ENCODE results near the gene SUN3. TPM values are rescaled to one million over a fixed set of nuclear protein-coding genes. Genes with fewer than 3 reads are reported as not detected.

SUN3 gene
- total and polyA plus RNA-seq, 2 of the 13 experiments (the other 11 are each of a cell fraction or from before 2014, with no cell fraction given) = not detected

DNA sequence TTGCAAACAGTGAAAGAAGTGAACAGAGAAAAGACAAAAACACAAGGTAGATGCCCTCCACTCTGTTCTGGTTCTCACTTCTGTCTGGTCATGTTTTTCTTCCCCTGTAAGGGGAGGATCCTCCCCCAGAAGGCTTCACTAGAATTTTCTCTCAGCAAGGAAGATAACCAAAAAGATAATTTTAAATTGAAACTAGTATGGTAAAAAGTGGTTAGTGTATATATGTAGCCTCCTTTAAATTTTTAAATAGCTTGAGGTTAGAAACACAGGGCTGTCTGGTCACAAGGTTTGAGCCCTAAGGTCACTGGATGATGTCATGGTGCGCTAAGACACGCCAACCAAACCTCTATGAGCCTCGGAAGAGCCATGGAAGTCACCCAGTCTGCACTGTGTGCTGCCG lies 75.1 kb downstream of the SUN3 start:
- Histone ChIP-seq H3K4me1 (ENCODE audit: insufficient read depth, low read length) (peaks cover 31% of the 10 kb centered on the region), H2AFZ (ENCODE audit: low read length) (no peak overlapping the region), H3K27me3 (ENCODE audit: control insufficient read depth in 1 of 2, insufficient read depth in 2 of 2, low read length in 2 of 2) (no peaks in the 10 kb centered on the region), H3K27ac (ENCODE audit: extremely low read length, insufficient read depth, low read length) (no peak overlapping the region), H3K9me3 (ENCODE audit: low read length) (no peaks in the 10 kb centered on the region), H3K79me2 (ENCODE audit: insufficient read depth, low read length) (no peaks in the 10 kb centered on the region), H3K36me3 (replicated peaks in 1 of 2; ENCODE audit: control insufficient read depth in 1 of 2, insufficient read depth in 2 of 2, low read length in 2 of 2) (no peaks in the 10 kb centered on the region; a peak in 1 of 5 replicates), H3K4me3 (replicated peaks in 1 of 3; ENCODE audit: insufficient read depth in 1 of 3, low read depth in 2 of 3, low read length in 3 of 3) (no peak overlapping the region), H4K20me1 (ENCODE audit: insufficient read depth, low read length) (no peaks in the 10 kb centered on the region), H3K9ac (ENCODE audit: insufficient read depth, low read depth, low read length) (no peak overlapping the region), H3K4me2 (ENCODE audit: low read depth, low read length) (no peak overlapping the region)
- TF ChIP-seq KLF15 (CRISPR knock-in tag; IDR thresholded peaks at IDR 0.05; ENCODE audit: borderline replicate concordance) (no peak), DR1 (CRISPR knock-in tag; IDR thresholded peaks at IDR 0.05) (no peak), SAP130 (CRISPR knock-in tag; IDR thresholded peaks at IDR 0.05; ENCODE audit: low read depth) (no peak), PTBP1 (IDR thresholded peaks at IDR 0.05; ENCODE audit: low read depth, low read length, poor library complexity, severe bottlenecking) (no peak)
- 98% methylated on average over 4 of the region's 4 CpGs for WGBS (ENCODE audit: low lambda C conversion rate)
- DNase-seq (ENCODE audit: low spot score) (no peak), ATAC-seq (no peak), FAIRE-seq (no peak)
- no TSS peak for BruUV-seq (replicated peaks)
- ChIA-PET CTCF (ENCODE audit: low intra/inter-chr PET ratio, low total read pairs) (no interaction called here), POLR2A (no interaction called here)
- intact Hi-C loops (cut with micrococcal nuclease; ENCODE audit: unreplicated experiment) = no loop called here
- in situ Hi-C loops (cut with HindIII; ENCODE audit: extremely low pct_ligation_motif_present, low pct_unique_long_range_greater_than_20kb) = no loop called here

DNA sequence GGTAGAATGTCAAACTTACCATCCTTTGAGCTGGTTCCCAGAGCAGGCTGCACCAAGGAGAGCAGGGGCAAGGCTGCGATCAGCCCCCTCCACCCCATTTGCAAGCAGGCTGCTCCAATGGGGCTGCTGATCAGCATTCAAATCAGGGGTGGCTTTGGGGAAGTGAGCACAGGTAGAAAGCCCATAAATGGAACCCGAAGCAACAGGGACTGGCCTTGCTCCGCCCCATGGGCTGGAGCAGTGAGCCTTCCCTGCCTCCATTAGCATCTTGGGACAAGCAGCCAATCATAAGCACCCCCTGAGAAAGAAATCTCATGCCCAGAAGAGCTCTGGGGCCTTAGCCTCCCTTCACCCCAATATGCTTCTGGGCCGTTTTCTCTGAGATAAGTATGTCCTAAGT lies 76.7 kb downstream of the SUN3 start:
- Histone ChIP-seq H3K9ac (ENCODE audit: insufficient read depth, low read depth, low read length) (no peak overlapping the region), H2AFZ (ENCODE audit: low read length) (no peak overlapping the region), H3K4me2 (ENCODE audit: low read depth, low read length) (no peak overlapping the region), H3K9me3 (ENCODE audit: low read length) (no peaks in the 10 kb centered on the region), H3K4me3 (replicated peaks in 1 of 3; ENCODE audit: insufficient read depth in 1 of 3, low read depth in 2 of 3, low read length in 3 of 3) (no peak overlapping the region), H3K27ac (ENCODE audit: extremely low read length, insufficient read depth, low read length) (no peak overlapping the region), H3K27me3 (ENCODE audit: control insufficient read depth in 1 of 2, insufficient read depth in 2 of 2, low read length in 2 of 2) (no peaks in the 10 kb centered on the region), H4K20me1 (ENCODE audit: insufficient read depth, low read length) (no peaks in the 10 kb centered on the region), H3K4me1 (ENCODE audit: insufficient read depth, low read length) (peaks cover 42% of the 10 kb centered on the region), H3K79me2 (ENCODE audit: insufficient read depth, low read length) (no peaks in the 10 kb centered on the region), H3K36me3 (replicated peaks in 1 of 2; ENCODE audit: control insufficient read depth in 1 of 2, insufficient read depth in 2 of 2, low read length in 2 of 2) (no peaks in the 10 kb centered on the region; a peak in 1 of 5 replicates)
- no TSS peak for BruUV-seq (replicated peaks)
- ChIA-PET POLR2A (interaction anchor here (0.9 kb wide), 1 partner anchor 136 kb away, joined by 3 read pairs; the partner anchor contains the start of gene UPP1), CTCF (ENCODE audit: low intra/inter-chr PET ratio, low total read pairs) (no interaction called here)
- intact Hi-C loops (cut with micrococcal nuclease; ENCODE audit: unreplicated experiment) (no loop called here), in situ Hi-C loops (cut with HindIII; ENCODE audit: extremely low pct_ligation_motif_present, low pct_unique_long_range_greater_than_20kb) (no loop called here)
- WGBS (ENCODE audit: low lambda C conversion rate) = 86% methylated on average over 4 of the region's 4 CpGs
- DNase-seq (ENCODE audit: low spot score) = no peak
- no peak for ATAC-seq
- no peak for FAIRE-seq
- TF ChIP-seq NFKBIZ (CRISPR knock-in tag; IDR thresholded peaks at IDR 0.05) = no peak
- TF ChIP-seq GZF1 (CRISPR knock-in tag; IDR thresholded peaks at IDR 0.05) = no peak
- no peak for TF ChIP-seq ZNF772 (CRISPR knock-in tag; IDR thresholded peaks at IDR 0.05)
- no peak for TF ChIP-seq ZNF776 (CRISPR knock-in tag; IDR thresholded peaks at IDR 0.05)

Data from HepG2 (cell line).